K562 (cell line): Measurements from ENCODE around the gene PLEKHA7. TPM values are rescaled to one million over a fixed set of nuclear protein-coding genes. Genes with fewer than 3 reads are reported as not detected.

Source experiments
- ATAC-seq: fragments of 200-7000 bp; cut with Tn5 transposase; 3 replicates; pipeline ENCODE4 v1.9.1; 2020; ENCODE audit warnings: moderate library complexity
- BruUV-seq: library from RNA; stranded (reverse); fragments of 400-500 nt; replicated peaks from 2 replicates; lab custom pipeline; 2021; lab: Mats Ljungman, UMichigan
- CTCF ChIA-PET: fragments of 300-600 bp; formaldehyde crosslinking; extraction: SDS; loops from one replicate; lab custom pipeline; 2021; ENCODE audit warnings: low intra/inter-chr PET ratio; lab: Yijun Ruan, JAX
- POLR2A ChIA-PET: fragments of 300-600, 350-650 bp; sonication (Branson Sonifier 250); formaldehyde crosslinking; extraction: SDS; loops from one replicate; lab custom pipeline; 2021; ENCODE audit warnings: antibody characterized with exemption, inconsistent platforms; lab: Yijun Ruan, JAX
- DNase-seq, 4 experiments: peaks; one replicate each; pipeline versions ENCODE4 v3.0.0 to v3.0.0-alpha.2; 2011 to 2018; ENCODE audit warnings: low spot score in 3 of 4, mixed read lengths in 3 of 4; ENCODE audit errors: extremely low read depth in 1 of 4
- FAIRE-seq: peaks from 2 replicates; lab custom pipeline; 2011; peaks lifted over from hg19 to GRCh38; lab: Jason Lieb, UNC
- H2AFZ ChIP-seq: 2 replicates; pipeline ENCODE4 v1.6.0; 2011; ENCODE audit warnings: low read depth, low read length, control low read depth, inconsistent platforms
- H3K27ac ChIP-seq: fragments of 200-600 bp; 3 replicates; pipeline ENCODE4 v1.8.0; 2011; ENCODE audit warnings: low read depth, mild to moderate bottlenecking, control low read depth, inconsistent platforms, low read length, moderate library complexity, mixed read lengths; ENCODE audit errors: extremely low read depth
- H3K27me3 ChIP-seq, 2 experiments: fragments of 300-600 bp in 1 of 2; 2 replicates in 1 of 2; 3 replicates in 1 of 2; pipeline versions ENCODE4 v1.6.0 to v1.8.0; 2011; ENCODE audit warnings: inconsistent platforms in 2 of 2, low read length in 2 of 2, mild to moderate bottlenecking in 1 of 2, mixed read lengths in 1 of 2, moderate library complexity in 1 of 2; ENCODE audit not compliant: control insufficient read depth in 2 of 2, insufficient read depth in 2 of 2
- H3K36me3 ChIP-seq: fragments of 300-600 bp; 3 replicates; pipeline ENCODE4 v1.8.0; 2011; ENCODE audit warnings: mild to moderate bottlenecking, low read length, inconsistent platforms; ENCODE audit not compliant: control insufficient read depth, insufficient read depth
- H3K4me1 ChIP-seq, 2 experiments: fragments of 200-600 bp in 1 of 2; replicated peaks in 1 of 2; 2 replicates in 1 of 2; 3 replicates in 1 of 2; pipeline versions ENCODE4 v1.5.1 to v1.8.0; 2011; ENCODE audit warnings: inconsistent platforms in 2 of 2, low read length in 2 of 2, mild to moderate bottlenecking in 1 of 2, mixed read lengths in 1 of 2, moderate library complexity in 1 of 2; ENCODE audit not compliant: control insufficient read depth in 2 of 2, insufficient read depth in 2 of 2
- H3K4me2 ChIP-seq: 2 replicates; pipeline ENCODE4 v1.6.1; 2011; ENCODE audit warnings: low read length, control low read depth, inconsistent platforms, mixed read lengths; ENCODE audit not compliant: insufficient read depth
- H3K4me3 ChIP-seq: fragments of 200-600 bp; sonication (generic), shearing (Covaris generic); 2 replicates; pipeline ENCODE4 v1.5.1; 2016; ENCODE audit warnings: control low read depth, inconsistent platforms
- H3K79me2 ChIP-seq: fragments of 200-600 bp; 3 replicates; pipeline ENCODE4 v1.8.0; 2011; ENCODE audit warnings: low read length, inconsistent platforms; ENCODE audit not compliant: control insufficient read depth, insufficient read depth
- H3K9ac ChIP-seq, 2 experiments: 2 replicates each; pipeline versions ENCODE4 v1.6.0 to v1.6.1; 2011; ENCODE audit warnings: low read depth in 2 of 2, low read length in 2 of 2, control low read depth in 1 of 2, inconsistent platforms in 1 of 2, mild to moderate bottlenecking in 1 of 2, mixed read lengths in 1 of 2; ENCODE audit not compliant: insufficient read depth in 1 of 2
- H3K9me1 ChIP-seq: one replicate; pipeline ENCODE4 v1.6.0; 2011; ENCODE audit warnings: inconsistent platforms, mild to moderate bottlenecking, low read length, moderate library complexity; ENCODE audit not compliant: control insufficient read depth, insufficient read depth
- H3K9me3 ChIP-seq: replicated peaks from 2 replicates; pipeline ENCODE4 v1.5.1; 2011; ENCODE audit warnings: low read depth, low read length, inconsistent platforms; ENCODE audit not compliant: control insufficient read depth, insufficient read depth
- H4K20me1 ChIP-seq: replicated peaks from 2 replicates; pipeline ENCODE4 v1.6.1; 2011; ENCODE audit warnings: low read length, inconsistent platforms, mixed read lengths; ENCODE audit not compliant: control insufficient read depth, insufficient read depth
- ATF3 ChIP-seq, 2 experiments: fragments of 450-650 bp in 1 of 2; sonication (generic) in 1 of 2; formaldehyde crosslinking in 1 of 2; IDR thresholded peaks in 1 of 2; conservative IDR thresholded peaks in 1 of 2; 2 replicates each; pipeline versions ENCODE4 v1.6.1 to v1.8.1; 2016 to 2023; ENCODE audit warnings: mild to moderate bottlenecking in 2 of 2, moderate library complexity in 2 of 2, inconsistent platforms in 1 of 2, missing genetic modification reagents in 1 of 2
- BHLHE40 ChIP-seq: IDR thresholded peaks from 2 replicates; pipeline ENCODE4 v1.6.1; 2011; ENCODE audit warnings: low read length, improper control_type of control experiment
- CTCF ChIP-seq, 3 experiments: IDR thresholded peaks in 2 of 3; conservative IDR thresholded peaks in 1 of 3; 2 replicates each; pipeline ENCODE4 v1.5.1; 2011 to 2012; ENCODE audit warnings: low read length in 3 of 3, mild to moderate bottlenecking in 3 of 3, control low read depth in 2 of 3, improper control_type of control experiment in 1 of 3, inconsistent platforms in 1 of 3, low read depth in 1 of 3, mixed read lengths in 1 of 3, moderate library complexity in 1 of 3; ENCODE audit not compliant: insufficient read depth in 2 of 3
- HDGF ChIP-seq: fragments of 450-650 bp; IDR thresholded peaks from 2 replicates; pipeline ENCODE4 v1.6.1; 2016
- ID3 ChIP-seq, 2 experiments: fragments of 250-450 bp in 1 of 2; fragments of 450-650 bp in 1 of 2; sonication (Bioruptor Pico) in 1 of 2; IDR thresholded peaks; 2 replicates each; pipeline versions ENCODE4 v1.6.1 to v1.8.0; 2016 to 2021; ENCODE audit warnings: mild to moderate bottlenecking in 2 of 2, moderate library complexity in 2 of 2, missing compliant biosample characterization in 1 of 2, missing genetic modification characterization in 1 of 2
- MTA1 ChIP-seq: fragments of 450-650 bp; IDR thresholded peaks from 2 replicates; pipeline ENCODE4 v1.6.1; 2017; ENCODE audit warnings: borderline replicate concordance
- TEAD1 ChIP-seq, 2 experiments: fragments of 450-650 bp in 1 of 2; sonication (generic) in 1 of 2; formaldehyde crosslinking; IDR thresholded peaks; 2 replicates each; pipeline versions ENCODE4 v1.4.0 to v1.8.0; 2020 to 2022; ENCODE audit warnings: mild to moderate bottlenecking in 2 of 2, missing genetic modification reagents in 1 of 2
- TFE3 ChIP-seq: fragments of 450-650 bp; formaldehyde crosslinking; IDR thresholded peaks from 2 replicates; pipeline ENCODE4 v1.4.0; 2020; ENCODE audit warnings: mild to moderate bottlenecking, mixed read lengths
- ZNF398 ChIP-seq: fragments of 250-450 bp; sonication (Bioruptor Pico); IDR thresholded peaks from 2 replicates; pipeline ENCODE4 v1.8.0; 2021; ENCODE audit warnings: moderate library complexity, mild to moderate bottlenecking, inconsistent platforms
- WGBS: fragments of 100-300 bp; shearing (Covaris generic); methylation state at CpG from one replicate; pipeline ENCODE4 v1.1.6; 2016; ENCODE audit warnings: low coverage, mixed read lengths; ENCODE audit not compliant: insufficient coverage; ENCODE audit errors: missing lambda C conversion rate; 5-methylcytosine and 5-hydroxymethylcytosine counted together
- in situ Hi-C: fragments of 300-500 bp; cut with MboI; formaldehyde crosslinking; loops from 4 replicates; pipeline ENCODE4 v1.15.0; 2018; ENCODE audit warnings: inconsistent platforms, mixed read lengths
- intact Hi-C: fragments of 100-400 bp; cut with micrococcal nuclease; formaldehyde crosslinking; loops from 2 replicates; pipeline ENCODE4 v1.14.2; 2022
- polyA plus RNA-seq, 8 experiments: library from polyadenylated mRNA; depleted of rRNA in 4 of 8; stranded (reverse) in 5 of 8; unstranded in 3 of 8; fragments of >200 nt; fragmentation: Nextera tagmentation in 2 of 8; fragmentation: Illumina TruSeq in 1 of 8; extraction: Ambion mirVana in 2 of 8; extraction: Trizol in 1 of 8; gene quantifications; 2 replicates each; pipeline versions ENCODE4 v1.2.1 to v1.2.3, GENCODE V29; 2011 to 2014; ENCODE audit warnings: inconsistent platforms in 1 of 8, missing spikeins in 1 of 8
- total RNA-seq, 7 experiments: library from RNA; depleted of rRNA in 6 of 7; stranded (reverse); fragments of >200 nt in 6 of 7; fragmentation: Illumina TruSeq in 2 of 7; extraction: Trizol in 2 of 7; gene quantifications; 2 replicates each; pipeline versions ENCODE4 v1.2.1 to v1.2.3, GENCODE V29; 2011 to 2021; ENCODE audit warnings: low replicate concordance in 1 of 7

Gene PLEKHA7
- total and polyA plus RNA-seq, 9 of the 15 experiments (the other 6 are each of a cell fraction or from before 2014, with no cell fraction given) = 0.06 to 0.77 (median 0.20) TPM; not detected in 1

- Histone ChIP-seq H3K9me1 (peaks cover 4% of the 10 kb centered on the region), H3K4me2 (no peak overlapping the region), H3K4me1 (peaks cover 9 to 18% of the 10 kb centered on the region in 2 experiments; a peak in 3 of 5 replicates), H3K36me3 (no peaks in the 10 kb centered on the region), H3K9ac (peak overlapping the region in 1 of 2 experiments; percentile 54; a peak in 1 of 4 replicates), H3K4me3 (no peak overlapping the region), H4K20me1 (peaks cover 11% of the 10 kb centered on the region; the same call in 1 of the 2 replicates), H3K79me2 (no peaks in the 10 kb centered on the region), H3K9me3 (no peaks in the 10 kb centered on the region), H3K27me3 (peaks cover 6 to 14% of the 10 kb centered on the region in 2 experiments; a peak in 3 of 5 replicates), H3K27ac (no peak overlapping the region), H2AFZ (no peak overlapping the region)
- DNase-seq = no peak
- ChIA-PET CTCF (no interaction called here), POLR2A (interaction anchor here (1.2 to 1.7 kb wide), 2 partner anchors 10 to 13 kb away, joined by 4 read pairs; no protein-coding TSS in a partner anchor)
- in situ Hi-C loops (loop anchor here (10.0 kb wide), 1 partner anchor 283 kb away; no protein-coding TSS in a partner anchor), intact Hi-C loops (no loop called here)
- BruUV-seq = no TSS peak
- no peak for ATAC-seq
- FAIRE-seq = no peak
- 18% methylated on average over 11 of the region's 11 CpGs for whole genome bisulfite sequencing
- TF ChIP-seq ZNF398 (CRISPR knock-in tag) (no peak), ATF3 (IDR thresholded peaks at IDR 0.05) (no peak), ATF3 (CRISPR knock-in tag; conservative IDR thresholded peaks at IDR 0.05) (no peak), MTA1 (no peak), ID3 (CRISPR knock-in tag; IDR thresholded peaks at IDR 0.05) (no peak), ID3 (tag; IDR thresholded peaks at IDR 0.05) (no peak), BHLHE40 (no peak), TEAD1 (CRISPR knock-in tag; IDR thresholded peaks at IDR 0.05) (no peak), CTCF (IDR thresholded peaks at IDR 0.05 in 2 of 3, conservative IDR thresholded peaks at IDR 0.05 in 1 of 3; ENCODE audit: insufficient read depth in 2 of 3, low read depth in 1 of 3, low read length in 3 of 3) (no peak), HDGF (no peak), TFE3 (CRISPR knock-in tag) (no peak)
These were observed 232.0 kb downstream of the PLEKHA7 start for GRCh38 chr11:16781936-16782919.
